Measurements from ENCODE around the gene TXNDC8.

TXNDC8 gene

DNA sequence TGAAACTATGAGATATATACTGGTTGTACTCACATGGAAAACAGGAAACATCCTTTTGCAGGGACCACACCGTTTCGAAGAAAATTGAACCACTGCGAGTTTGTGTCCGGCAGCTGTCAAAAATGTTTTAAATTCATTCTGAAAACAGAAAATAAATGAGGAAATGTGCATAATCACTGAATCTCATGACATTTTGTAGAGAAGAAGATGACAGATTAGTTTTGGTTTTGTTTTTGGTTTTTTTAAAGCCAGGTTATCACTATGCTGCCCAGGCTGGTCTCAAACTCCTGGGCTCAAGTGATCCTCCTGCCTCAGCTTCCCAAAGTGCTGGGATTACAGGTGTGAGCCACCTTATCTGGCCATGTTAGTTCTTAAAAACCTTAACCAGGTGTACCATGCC lies 3.5 kb downstream of the TXNDC8 start:
- Histone ChIP-seq H3K4me3 (no peak overlapping the region), H3K27me3 (no peaks in the 10 kb centered on the region), H3K4me1 (peaks cover 0 to 4% (median 0%) of the 10 kb centered on the region in 4 donors), H3K36me3 (no peaks in the 10 kb centered on the region), H3K27ac (no peak overlapping the region), H3K9me3 (no peaks in the 10 kb centered on the region)
- no peak for DNase-seq
- TF ChIP-seq, protein P1, sequence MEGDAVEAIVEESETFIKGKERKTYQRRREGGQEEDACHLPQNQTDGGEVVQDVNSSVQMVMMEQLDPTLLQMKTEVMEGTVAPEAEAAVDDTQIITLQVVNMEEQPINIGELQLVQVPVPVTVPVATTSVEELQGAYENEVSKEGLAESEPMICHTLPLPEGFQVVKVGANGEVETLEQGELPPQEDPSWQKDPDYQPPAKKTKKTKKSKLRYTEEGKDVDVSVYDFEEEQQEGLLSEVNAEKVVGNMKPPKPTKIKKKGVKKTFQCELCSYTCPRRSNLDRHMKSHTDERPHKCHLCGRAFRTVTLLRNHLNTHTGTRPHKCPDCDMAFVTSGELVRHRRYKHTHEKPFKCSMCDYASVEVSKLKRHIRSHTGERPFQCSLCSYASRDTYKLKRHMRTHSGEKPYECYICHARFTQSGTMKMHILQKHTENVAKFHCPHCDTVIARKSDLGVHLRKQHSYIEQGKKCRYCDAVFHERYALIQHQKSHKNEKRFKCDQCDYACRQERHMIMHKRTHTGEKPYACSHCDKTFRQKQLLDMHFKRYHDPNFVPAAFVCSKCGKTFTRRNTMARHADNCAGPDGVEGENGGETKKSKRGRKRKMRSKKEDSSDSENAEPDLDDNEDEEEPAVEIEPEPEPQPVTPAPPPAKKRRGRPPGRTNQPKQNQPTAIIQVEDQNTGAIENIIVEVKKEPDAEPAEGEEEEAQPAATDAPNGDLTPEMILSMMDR (IDR thresholded peaks at IDR 0.05), result no peak
- intact Hi-C loops (cut with DNase I; ENCODE audit: low total_unique reads), result no loop called here

- no peaks in the 10 kb centered on the region for H3K36me3 ChIP-seq
- intact Hi-C loops (cut with DNase I; ENCODE audit: low total_unique reads), result no loop called here
- DNase-seq, result no peak
- no peak overlapping the region for H3K27ac ChIP-seq
- no peaks in the 10 kb centered on the region for H3K9me3 ChIP-seq
- H3K4me3 ChIP-seq, result no peak overlapping the region
- no peaks in the 10 kb centered on the region for H3K4me1 ChIP-seq
- TF ChIP-seq, protein P1 (IDR thresholded peaks at IDR 0.05), result no peak
- H3K27me3 ChIP-seq, result no peaks in the 10 kb centered on the region
Measured at GRCh38 chr9:110332766-110333165, 4.9 kb downstream of the TXNDC8 start.

DNA sequence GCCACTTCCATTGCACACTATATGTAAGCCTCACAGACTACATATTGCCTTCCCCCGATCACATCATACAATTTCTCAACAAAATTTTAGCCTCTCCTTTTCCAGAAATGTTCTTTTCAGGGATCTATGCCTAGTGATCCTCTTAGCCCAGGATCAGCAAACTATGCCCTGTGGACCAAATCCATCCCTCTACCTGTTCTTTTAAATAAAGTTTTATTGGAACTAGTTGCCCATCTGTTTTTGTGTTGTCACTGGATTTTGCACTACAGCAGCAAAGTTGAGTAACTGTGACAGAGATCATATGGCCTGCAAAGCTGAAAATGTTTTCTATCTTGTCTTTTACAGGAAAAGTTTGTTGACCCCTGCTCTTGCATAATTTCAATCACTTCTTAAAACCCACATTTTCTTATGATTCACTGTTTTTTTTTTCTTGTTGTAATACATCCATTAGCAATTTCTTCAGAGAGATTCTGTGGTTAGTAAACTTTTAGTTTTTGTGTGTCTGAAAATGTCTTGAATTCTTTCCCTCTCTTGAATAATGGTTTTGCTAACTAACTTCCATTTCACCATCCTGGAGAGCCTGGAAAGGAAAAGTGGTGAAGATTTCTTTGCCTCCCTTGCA lies 7.1 kb downstream of the TXNDC8 start:
- H3K9me3 ChIP-seq, result no peaks in the 10 kb centered on the region
- no peak overlapping the region for H3K27ac ChIP-seq
- no peaks in the 10 kb centered on the region for H3K36me3 ChIP-seq
- no peak for DNase-seq
- intact Hi-C loops (cut with DNase I; ENCODE audit: low total_unique reads), result no loop called here
- no peaks in the 10 kb centered on the region for H3K27me3 ChIP-seq
- TF ChIP-seq, protein P1 (IDR thresholded peaks at IDR 0.05), result no peak
- no peaks in the 10 kb centered on the region for H3K4me1 ChIP-seq
- H3K4me3 ChIP-seq, result no peak overlapping the region

DNA sequence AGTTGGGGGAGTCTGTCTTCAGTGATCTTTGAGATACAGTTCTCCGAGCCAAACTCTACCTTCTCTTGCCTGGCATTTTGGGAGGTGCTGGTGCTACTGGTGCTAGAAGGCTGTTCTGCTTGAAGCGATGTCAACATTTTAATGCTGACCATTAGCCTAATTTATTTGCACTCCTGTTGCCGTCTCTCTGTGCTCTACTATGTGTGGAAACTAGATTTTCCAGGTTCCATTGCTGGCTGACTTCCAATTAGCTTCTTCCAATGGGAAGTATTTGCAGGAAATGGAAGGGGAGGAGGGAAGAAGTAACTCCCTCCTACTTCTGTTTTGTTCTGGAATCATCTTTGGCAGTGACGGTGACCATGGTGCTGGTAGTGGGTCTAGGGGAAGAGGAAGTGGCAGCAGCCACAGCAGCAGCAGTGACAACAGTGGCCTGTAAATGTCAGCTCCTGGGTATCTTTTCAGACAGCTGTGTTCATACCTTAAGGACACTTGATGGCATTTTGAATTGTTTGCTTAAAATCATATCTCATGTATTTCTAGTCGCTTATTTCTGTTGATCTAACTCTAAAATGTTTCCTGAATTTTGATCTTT lies 7.9 kb downstream of the TXNDC8 start:
- intact Hi-C loops (cut with DNase I; ENCODE audit: low total_unique reads), result no loop called here
- Histone ChIP-seq H3K27ac (no peak overlapping the region), H3K9me3 (no peaks in the 10 kb centered on the region), H3K36me3 (no peaks in the 10 kb centered on the region), H3K27me3 (no peaks in the 10 kb centered on the region), H3K4me3 (no peak overlapping the region), H3K4me1 (no peaks in the 10 kb centered on the region)
- TF ChIP-seq, protein P1 (IDR thresholded peaks at IDR 0.05), result no peak
- no peak for DNase-seq

DNA sequence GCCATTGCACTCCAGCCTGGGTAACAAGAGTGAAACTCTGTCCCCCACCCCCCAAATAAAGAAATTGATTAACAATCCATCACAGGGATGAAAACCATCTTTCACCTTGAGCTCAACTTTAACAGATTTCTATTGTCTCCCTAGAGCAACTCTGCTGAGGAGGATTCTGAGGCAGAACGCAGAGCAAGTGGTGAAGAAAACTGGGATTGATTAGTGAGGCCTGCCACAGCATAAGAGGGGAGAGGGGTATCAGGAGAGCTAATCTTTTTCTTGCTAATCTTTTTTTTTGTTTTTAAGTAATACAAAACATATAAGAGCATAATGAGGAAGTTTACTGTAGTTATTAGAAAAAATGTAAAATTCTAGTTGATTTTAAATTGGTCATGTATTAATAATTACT lies 8.9 kb downstream of the TXNDC8 start:
- Histone ChIP-seq H3K4me3 (no peak overlapping the region), H3K27me3 (no peaks in the 10 kb centered on the region), H3K4me1 (no peaks in the 10 kb centered on the region), H3K36me3 (no peaks in the 10 kb centered on the region), H3K27ac (no peak overlapping the region), H3K9me3 (no peaks in the 10 kb centered on the region)
- TF ChIP-seq, protein P1 (IDR thresholded peaks at IDR 0.05), result no peak
- intact Hi-C loops (cut with DNase I; ENCODE audit: low total_unique reads), result no loop called here
- DNase-seq, result no peak

All from tibial artery (tissue), 4 donors.